Measurements from ENCODE around the gene KLF12.

The KLF12 gene

GRCh38 chr13:74103196-74103595 lies 31.0 kb downstream of the KLF12 start:
- no peak for DNase-seq (ENCODE audit: low read depth, low spot score)
- Histone ChIP-seq H3K4me1 (ENCODE audit: insufficient read depth, insufficient read length) (no peaks in the 10 kb centered on the region), H3K4me3 (ENCODE audit: insufficient read length, low read depth) (no peak overlapping the region), H3K27me3 (ENCODE audit: insufficient read depth, insufficient read length) (no peaks in the 10 kb centered on the region), H3K36me3 (ENCODE audit: insufficient read depth, insufficient read length, low read length) (no peaks in the 10 kb centered on the region), H3K9me3 (ENCODE audit: insufficient read depth, low read length) (0 out of 2 replicates have a peak, but pooled peaks cover 7% of the 10 kb centered on the region), H3K9ac (ENCODE audit: insufficient read length, low read depth) (no peak overlapping the region)
- TF ChIP-seq ZNF274 (IDR thresholded peaks at IDR 0.05; ENCODE audit: low read depth, low read length) (no peak), SUZ12 (IDR thresholded peaks at IDR 0.05; ENCODE audit: extremely low read depth, insufficient read depth, insufficient read length) (no peak), YY1 (IDR thresholded peaks at IDR 0.05; ENCODE audit: insufficient read depth, insufficient read length) (no peak)

GRCh38 chr13:74102691-74103090 lies 31.5 kb downstream of the KLF12 start:
- H3K4me3 ChIP-seq (ENCODE audit: insufficient read length, low read depth) = no peak overlapping the region
- no peak for DNase-seq (ENCODE audit: low read depth, low spot score)
- H3K4me1 ChIP-seq (ENCODE audit: insufficient read depth, insufficient read length) = no peaks in the 10 kb centered on the region
- H3K9ac ChIP-seq (ENCODE audit: insufficient read length, low read depth) = no peak overlapping the region
- no peaks in the 10 kb centered on the region for H3K27me3 ChIP-seq (ENCODE audit: insufficient read depth, insufficient read length)
- TF ChIP-seq YY1 (IDR thresholded peaks at IDR 0.05; ENCODE audit: insufficient read depth, insufficient read length) (no peak), ZNF274 (IDR thresholded peaks at IDR 0.05; ENCODE audit: low read depth, low read length) (no peak), SUZ12 (IDR thresholded peaks at IDR 0.05; ENCODE audit: extremely low read depth, insufficient read depth, insufficient read length) (no peak)
- H3K36me3 ChIP-seq (ENCODE audit: insufficient read depth, insufficient read length, low read length) = no peaks in the 10 kb centered on the region
- H3K9me3 ChIP-seq (ENCODE audit: insufficient read depth, low read length) = 0 out of 2 replicates have a peak, but pooled peaks cover 7% of the 10 kb centered on the region

- H3K36me3 ChIP-seq (ENCODE audit: insufficient read depth, insufficient read length, low read length) = no peaks in the 10 kb centered on the region
- H3K27me3 ChIP-seq (ENCODE audit: insufficient read depth, insufficient read length) = no peaks in the 10 kb centered on the region
- no peak overlapping the region for H3K4me3 ChIP-seq (ENCODE audit: insufficient read length, low read depth)
- H3K4me1 ChIP-seq (ENCODE audit: insufficient read depth, insufficient read length) = no peaks in the 10 kb centered on the region
- 0 out of 2 replicates have a peak, but pooled peaks cover 7% of the 10 kb centered on the region for H3K9me3 ChIP-seq (ENCODE audit: insufficient read depth, low read length)
- no peak overlapping the region for H3K9ac ChIP-seq (ENCODE audit: insufficient read length, low read depth)
- TF ChIP-seq SUZ12 (IDR thresholded peaks at IDR 0.05; ENCODE audit: extremely low read depth, insufficient read depth, insufficient read length) (no peak), ZNF274 (IDR thresholded peaks at IDR 0.05; ENCODE audit: low read depth, low read length) (no peak), YY1 (IDR thresholded peaks at IDR 0.05; ENCODE audit: insufficient read depth, insufficient read length) (no peak)
- DNase-seq (ENCODE audit: low read depth, low spot score) = no peak
These were observed 32.8 kb downstream of the KLF12 start for GRCh38 chr13:74101436-74101835.

GRCh38 chr13:74098077-74098476 lies 36.1 kb downstream of the KLF12 start:
- Histone ChIP-seq H3K4me1 (ENCODE audit: insufficient read depth, insufficient read length) (no peaks in the 10 kb centered on the region), H3K4me3 (ENCODE audit: insufficient read length, low read depth) (no peak overlapping the region), H3K27me3 (ENCODE audit: insufficient read depth, insufficient read length) (no peaks in the 10 kb centered on the region), H3K9ac (ENCODE audit: insufficient read length, low read depth) (no peak overlapping the region), H3K9me3 (ENCODE audit: insufficient read depth, low read length) (0 out of 2 replicates have a peak, but pooled peaks cover 7% of the 10 kb centered on the region), H3K36me3 (ENCODE audit: insufficient read depth, insufficient read length, low read length) (no peaks in the 10 kb centered on the region)
- no peak for DNase-seq (ENCODE audit: low read depth, low spot score)
- TF ChIP-seq ZNF274 (IDR thresholded peaks at IDR 0.05; ENCODE audit: low read depth, low read length) (no peak), YY1 (IDR thresholded peaks at IDR 0.05; ENCODE audit: insufficient read depth, insufficient read length) (no peak), SUZ12 (IDR thresholded peaks at IDR 0.05; ENCODE audit: extremely low read depth, insufficient read depth, insufficient read length) (no peak)

DNA sequence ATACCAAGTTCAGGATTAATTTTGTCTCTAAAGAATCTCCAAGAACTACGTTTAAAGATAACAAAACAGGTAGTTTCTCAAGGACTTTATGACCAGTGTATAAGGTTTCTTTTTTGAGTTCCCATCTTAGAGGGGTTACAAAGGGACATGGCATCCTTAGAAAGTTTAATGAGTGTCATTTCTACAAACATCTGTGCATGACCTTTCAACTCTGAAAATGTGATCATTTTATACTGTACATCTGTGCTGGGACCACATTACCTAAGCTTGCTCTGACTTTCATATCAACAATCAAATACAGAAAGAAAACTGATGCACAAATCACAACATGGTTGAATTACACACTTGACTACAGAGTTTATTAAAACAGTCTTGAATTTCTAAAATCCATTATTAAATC lies 37.1 kb downstream of the KLF12 start:
- Histone ChIP-seq H3K36me3 (ENCODE audit: insufficient read depth, insufficient read length, low read length) (no peaks in the 10 kb centered on the region), H3K27me3 (ENCODE audit: insufficient read depth, insufficient read length) (no peaks in the 10 kb centered on the region), H3K9ac (ENCODE audit: insufficient read length, low read depth) (no peak overlapping the region), H3K4me1 (ENCODE audit: insufficient read depth, insufficient read length) (no peaks in the 10 kb centered on the region), H3K9me3 (ENCODE audit: insufficient read depth, low read length) (0 out of 2 replicates have a peak, but pooled peaks cover 7% of the 10 kb centered on the region), H3K4me3 (ENCODE audit: insufficient read length, low read depth) (no peak overlapping the region)
- no peak for DNase-seq (ENCODE audit: low read depth, low spot score)
- TF ChIP-seq ZNF274 (IDR thresholded peaks at IDR 0.05; ENCODE audit: low read depth, low read length) (no peak), SUZ12 (IDR thresholded peaks at IDR 0.05; ENCODE audit: extremely low read depth, insufficient read depth, insufficient read length) (no peak), YY1 (IDR thresholded peaks at IDR 0.05; ENCODE audit: insufficient read depth, insufficient read length) (no peak)

DNA sequence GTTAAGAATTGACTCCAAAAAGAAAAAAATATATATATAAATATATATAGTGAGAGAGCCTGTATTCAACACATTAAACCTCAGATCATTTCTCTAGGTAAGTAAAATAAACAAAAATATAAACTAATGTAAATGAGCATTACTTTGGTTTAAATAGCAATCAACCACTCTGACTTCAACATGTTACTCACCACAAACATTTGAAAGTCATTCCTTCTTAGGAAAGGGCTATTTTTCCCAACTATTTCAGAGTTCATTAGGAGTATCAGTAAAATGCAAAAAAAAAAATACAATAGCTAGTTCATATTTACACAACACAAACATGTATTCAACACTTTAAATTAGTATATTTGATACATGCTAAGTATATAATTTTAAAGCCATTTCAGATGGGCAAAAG lies 40.5 kb downstream of the KLF12 start:
- no peak overlapping the region for H3K9ac ChIP-seq (ENCODE audit: insufficient read length, low read depth)
- TF ChIP-seq ZNF274 (IDR thresholded peaks at IDR 0.05; ENCODE audit: low read depth, low read length) (no peak), YY1 (IDR thresholded peaks at IDR 0.05; ENCODE audit: insufficient read depth, insufficient read length) (no peak), SUZ12 (IDR thresholded peaks at IDR 0.05; ENCODE audit: extremely low read depth, insufficient read depth, insufficient read length) (no peak)
- no peaks in the 10 kb centered on the region for H3K9me3 ChIP-seq (ENCODE audit: insufficient read depth, low read length)
- no peak for DNase-seq (ENCODE audit: low read depth, low spot score)
- H3K4me1 ChIP-seq (ENCODE audit: insufficient read depth, insufficient read length) = no peaks in the 10 kb centered on the region
- no peak overlapping the region for H3K4me3 ChIP-seq (ENCODE audit: insufficient read length, low read depth)
- H3K36me3 ChIP-seq (ENCODE audit: insufficient read depth, insufficient read length, low read length) = no peaks in the 10 kb centered on the region
- H3K27me3 ChIP-seq (ENCODE audit: insufficient read depth, insufficient read length) = no peaks in the 10 kb centered on the region

- no peak overlapping the region for H3K9ac ChIP-seq (ENCODE audit: insufficient read length, low read depth)
These were observed 41.5 kb downstream of the KLF12 start for GRCh38 chr13:74092711-74093110.

More at GRCh38 chr13:74092711-74093110, 41.5 kb downstream of the KLF12 start:
- Histone ChIP-seq H3K9me3 (ENCODE audit: insufficient read depth, low read length) (no peaks in the 10 kb centered on the region), H3K4me1 (ENCODE audit: insufficient read depth, insufficient read length) (no peaks in the 10 kb centered on the region), H3K36me3 (ENCODE audit: insufficient read depth, insufficient read length, low read length) (no peaks in the 10 kb centered on the region), H3K27me3 (ENCODE audit: insufficient read depth, insufficient read length) (no peaks in the 10 kb centered on the region), H3K4me3 (ENCODE audit: insufficient read length, low read depth) (no peak overlapping the region)
- DNase-seq (ENCODE audit: low read depth, low spot score) = no peak
- TF ChIP-seq ZNF274 (IDR thresholded peaks at IDR 0.05; ENCODE audit: low read depth, low read length) = no peak
- no peak for TF ChIP-seq SUZ12 (IDR thresholded peaks at IDR 0.05; ENCODE audit: extremely low read depth, insufficient read depth, insufficient read length)
- no peak for TF ChIP-seq YY1 (IDR thresholded peaks at IDR 0.05; ENCODE audit: insufficient read depth, insufficient read length)
